Esophagus muscularis mucosa (tissue), 4 donors: ENCODE results near the gene RAB3A. TPM values are rescaled to one million over a fixed set of nuclear protein-coding genes. Genes with fewer than 3 reads are reported as not detected.

Source experiments
- DNase-seq: peaks from one replicate; pipeline ENCODE4 v3.0.0-alpha.2; 2017; ENCODE audit errors: extremely low spot score
- H3K27ac ChIP-seq, 4 donors: fragments of 200-600 bp; sonication (generic); replicated peaks in 1 of 4; 1 replicate in 3 of 4; 2 replicates in 1 of 4; pipeline ENCODE4 v1.5.1; 2016 to 2019; ENCODE audit warnings: mild to moderate bottlenecking in 1 of 4
- H3K27me3 ChIP-seq, 4 donors: fragments of 200-600 bp; sonication (generic); one replicate each; pipeline versions ENCODE4 v1.5.1 to v1.6.0; 2016 to 2019
- H3K36me3 ChIP-seq, 4 donors: fragments of 200-600 bp; sonication (generic); one replicate each; pipeline ENCODE4 v1.5.1; 2016 to 2019
- H3K4me1 ChIP-seq, 4 donors: fragments of 200-600 bp; sonication (generic); one replicate each; pipeline ENCODE4 v1.5.1; 2016 to 2019
- H3K4me3 ChIP-seq, 4 donors: fragments of 200-600 bp; sonication (generic); 1 replicate in 2 of 4; 2 replicates in 2 of 4; pipeline ENCODE4 v1.5.1; 2016 to 2019; ENCODE audit warnings: mild to moderate bottlenecking in 4 of 4, moderate library complexity in 1 of 4
- H3K9me3 ChIP-seq, 4 donors: fragments of 200-600 bp; sonication (generic); 1 replicate in 3 of 4; 2 replicates in 1 of 4; pipeline ENCODE4 v1.5.1; 2016 to 2019
- CTCF ChIP-seq, 3 experiments: fragments of 200-600 bp in 2 of 3; fragments of 450-650 bp in 1 of 3; sonication (generic) in 2 of 3; IDR thresholded peaks; one replicate each; pipeline ENCODE4 v1.5.1; 2017 to 2019; ENCODE audit warnings: antibody characterized with exemption in 3 of 3, mild to moderate bottlenecking in 2 of 3, moderate library complexity in 1 of 3
- EP300 ChIP-seq: sonication (generic); formaldehyde crosslinking; IDR thresholded peaks from one replicate; pipeline ENCODE4 v1.6.1; 2017; ENCODE audit warnings: antibody characterized with exemption
- POLR2A ChIP-seq: fragments of 450-650 bp; IDR thresholded peaks from one replicate; pipeline ENCODE4 v1.6.1; 2017; ENCODE audit warnings: antibody characterized with exemption, moderate library complexity, mild to moderate bottlenecking, low read depth
- POLR2AphosphoS5 ChIP-seq, 2 donors: sonication (generic); formaldehyde crosslinking; IDR thresholded peaks; one replicate each; pipeline ENCODE4 v1.6.1; 2017; ENCODE audit warnings: antibody characterized with exemption in 2 of 2
- WGBS: methylation state at CpG from one replicate; pipeline ENCODE4 v1.1.5; 2018; 5-methylcytosine and 5-hydroxymethylcytosine counted together
- intact Hi-C: fragments of 100-400 bp; cut with DNase I; formaldehyde crosslinking; loops from one replicate; pipeline ENCODE4 v1.15.1; 2023
- total RNA-seq, 4 donors: library from RNA; depleted of rRNA; stranded (reverse); fragments of >200 nt; gene quantifications; one replicate each; pipeline versions ENCODE4 v1.1.0 to v1.2.1, GENCODE V29; 2016

RAB3A gene
- total RNA-seq, 4 donors from 2014 or later = 1.7 to 2.5 (median 1.9) TPM

- Histone ChIP-seq H3K36me3 (no peaks in the 10 kb centered on the region), H3K4me3 (no peak overlapping the region), H3K27ac (no peak overlapping the region), H3K9me3 (peaks cover 0 to 13% (median 10%) of the 10 kb centered on the region in 4 donors), H3K4me1 (peaks cover 15 to 32% (median 24%) of the 10 kb centered on the region in 4 donors), H3K27me3 (peaks cover 7 to 100% (median 40%) of the 10 kb centered on the region in 4 donors)
- no peak for DNase-seq
- WGBS = 77% methylated on average over 4 of the region's 4 CpGs
- TF ChIP-seq EP300 (no peak), CTCF (IDR thresholded peaks at IDR 0.05) (no peak), POLR2AphosphoS5 (IDR thresholded peaks at IDR 0.05) (no peak), POLR2A (no peak)
- intact Hi-C loops = no loop called here
Observed at GRCh38 chr19:18229915-18230314, 26.1 kb upstream of the RAB3A start.

GRCh38 chr19:18229474-18229873 lies 25.6 kb upstream of the RAB3A start:
- H3K27me3 ChIP-seq = peaks cover 7 to 99% (median 43%) of the 10 kb centered on the region in 4 donors
- H3K4me3 ChIP-seq = no peak overlapping the region
- 70% methylated on average over 5 of the region's 5 CpGs for WGBS
- peaks cover 0 to 13% (median 10%) of the 10 kb centered on the region in 4 donors for H3K9me3 ChIP-seq
- no peaks in the 10 kb centered on the region for H3K36me3 ChIP-seq
- peaks cover 19 to 36% (median 29%) of the 10 kb centered on the region in 4 donors for H3K4me1 ChIP-seq
- TF ChIP-seq POLR2A = no peak
- no peak for TF ChIP-seq POLR2AphosphoS5 (IDR thresholded peaks at IDR 0.05)
- peak in 1 of 3 experiments; percentile 38 for TF ChIP-seq CTCF (IDR thresholded peaks at IDR 0.05)
- intact Hi-C loops = no loop called here
- H3K27ac ChIP-seq = no peak overlapping the region
- DNase-seq = no peak

GRCh38 chr19:18227781-18228271 lies 24.0 kb upstream of the RAB3A start:
- Histone ChIP-seq H3K9me3 (peaks cover 0 to 4% (median 1%) of the 10 kb centered on the region in 4 donors), H3K4me1 (peaks cover 19 to 41% (median 33%) of the 10 kb centered on the region in 4 donors), H3K27me3 (peaks cover 4 to 83% (median 31%) of the 10 kb centered on the region in 4 donors), H3K36me3 (no peaks in the 10 kb centered on the region), H3K4me3 (no peak overlapping the region), H3K27ac (no peak overlapping the region)
- no peak for DNase-seq
- WGBS = 74% methylated on average over 2 of the region's 6 CpGs
- intact Hi-C loops = no loop called here
- TF ChIP-seq CTCF (IDR thresholded peaks at IDR 0.05) = no peak
- TF ChIP-seq POLR2A = no peak
- TF ChIP-seq POLR2AphosphoS5 (IDR thresholded peaks at IDR 0.05) = no peak
- TF ChIP-seq EP300 = no peak

GRCh38 chr19:18226956-18227780 lies 23.3 kb upstream of the RAB3A start:
- Histone ChIP-seq H3K4me3 (no peak overlapping the region), H3K27me3 (peaks cover 0 to 79% (median 25%) of the 10 kb centered on the region in 4 donors), H3K27ac (no peak overlapping the region), H3K4me1 (peaks cover 19 to 36% (median 31%) of the 10 kb centered on the region in 4 donors), H3K36me3 (no peaks in the 10 kb centered on the region), H3K9me3 (no peaks in the 10 kb centered on the region)
- intact Hi-C loops = no loop called here
- WGBS = 77% methylated on average over 16 of the region's 18 CpGs
- TF ChIP-seq POLR2A (no peak), EP300 (no peak), CTCF (IDR thresholded peaks at IDR 0.05) (no peak), POLR2AphosphoS5 (IDR thresholded peaks at IDR 0.05) (no peak)
- DNase-seq = no peak
